ENCODE measurements around the gene MXRA5. TPM values are rescaled to one million over a fixed set of nuclear protein-coding genes. Genes with fewer than 3 reads are reported as not detected.
"Not testable (repeated sequence)": the region's sequence is repeated elsewhere in the genome, so short reads cannot be mapped to it uniquely, and the experiment has no call there.

MXRA5 gene
- total RNA-seq, 1 experiment from 2014 or later = not detected

DNA sequence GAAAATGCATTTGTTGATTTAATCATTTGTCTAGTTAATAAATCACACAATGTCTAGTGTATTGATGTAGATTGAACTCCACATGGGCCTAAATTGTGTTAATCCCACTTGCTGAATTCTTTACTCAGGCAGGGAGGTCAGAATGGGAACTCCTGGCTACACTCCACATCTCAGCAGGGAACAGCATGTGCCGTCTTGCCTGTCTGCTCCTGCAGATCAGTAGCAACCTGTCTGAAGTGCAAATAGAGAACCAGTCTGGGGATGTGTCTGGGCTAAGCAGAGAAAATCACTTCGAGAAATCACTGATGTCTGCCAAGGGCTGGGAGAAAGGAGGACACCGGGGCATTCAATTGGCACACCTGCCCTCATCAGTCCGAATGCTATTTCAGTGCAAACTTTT is 16.5 kb upstream of the MXRA5 start:
- Histone ChIP-seq H3K4me2 (ENCODE audit: low read length) (no peak overlapping the region), H3K27ac (ENCODE audit: low read length) (no peak overlapping the region), H4K20me1 (ENCODE audit: low read length) (no peaks in the 10 kb centered on the region), H3K27me3 (ENCODE audit: low read length) (no peaks in the 10 kb centered on the region), H3K9ac (ENCODE audit: low read length) (no peak overlapping the region), H3K9me2 (replicated peaks; ENCODE audit: low read length) (no peaks in the 10 kb centered on the region), H3K4me3 (ENCODE audit: low read length) (no peak overlapping the region), H2AFZ (ENCODE audit: low read length) (no peak overlapping the region), H3K79me2 (ENCODE audit: low read length) (no peaks in the 10 kb centered on the region), H3K9me3 (ENCODE audit: low read length) (no peaks in the 10 kb centered on the region), H3F3A (ENCODE audit: low read length, unreplicated experiment) (no peaks in the 10 kb centered on the region), H3K36me3 (ENCODE audit: low read depth, low read length) (no peaks in the 10 kb centered on the region), H3K4me1 (ENCODE audit: insufficient read depth, low read length) (no peaks in the 10 kb centered on the region)
- no TSS peak for BruUV-seq (replicated peaks)
- ChIA-PET CTCF (no interaction called here), POLR2A (ENCODE audit: unreplicated experiment) (no interaction called here)
- DNase-seq = no peak
- TF ChIP-seq EZH2phosphoT487 (IDR thresholded peaks at IDR 0.05; ENCODE audit: borderline replicate concordance, low read length) = no peak
- TF ChIP-seq EZH2 (IDR thresholded peaks at IDR 0.05; ENCODE audit: low read length, unreplicated experiment) = no peak
- TF ChIP-seq, protein P1, sequence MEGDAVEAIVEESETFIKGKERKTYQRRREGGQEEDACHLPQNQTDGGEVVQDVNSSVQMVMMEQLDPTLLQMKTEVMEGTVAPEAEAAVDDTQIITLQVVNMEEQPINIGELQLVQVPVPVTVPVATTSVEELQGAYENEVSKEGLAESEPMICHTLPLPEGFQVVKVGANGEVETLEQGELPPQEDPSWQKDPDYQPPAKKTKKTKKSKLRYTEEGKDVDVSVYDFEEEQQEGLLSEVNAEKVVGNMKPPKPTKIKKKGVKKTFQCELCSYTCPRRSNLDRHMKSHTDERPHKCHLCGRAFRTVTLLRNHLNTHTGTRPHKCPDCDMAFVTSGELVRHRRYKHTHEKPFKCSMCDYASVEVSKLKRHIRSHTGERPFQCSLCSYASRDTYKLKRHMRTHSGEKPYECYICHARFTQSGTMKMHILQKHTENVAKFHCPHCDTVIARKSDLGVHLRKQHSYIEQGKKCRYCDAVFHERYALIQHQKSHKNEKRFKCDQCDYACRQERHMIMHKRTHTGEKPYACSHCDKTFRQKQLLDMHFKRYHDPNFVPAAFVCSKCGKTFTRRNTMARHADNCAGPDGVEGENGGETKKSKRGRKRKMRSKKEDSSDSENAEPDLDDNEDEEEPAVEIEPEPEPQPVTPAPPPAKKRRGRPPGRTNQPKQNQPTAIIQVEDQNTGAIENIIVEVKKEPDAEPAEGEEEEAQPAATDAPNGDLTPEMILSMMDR (conservative IDR thresholded peaks at IDR 0.05; ENCODE audit: low read depth, low read length) = no peak
- ATAC-seq = no peak
- intact Hi-C loops (cut with micrococcal nuclease) = no loop called here

DNA sequence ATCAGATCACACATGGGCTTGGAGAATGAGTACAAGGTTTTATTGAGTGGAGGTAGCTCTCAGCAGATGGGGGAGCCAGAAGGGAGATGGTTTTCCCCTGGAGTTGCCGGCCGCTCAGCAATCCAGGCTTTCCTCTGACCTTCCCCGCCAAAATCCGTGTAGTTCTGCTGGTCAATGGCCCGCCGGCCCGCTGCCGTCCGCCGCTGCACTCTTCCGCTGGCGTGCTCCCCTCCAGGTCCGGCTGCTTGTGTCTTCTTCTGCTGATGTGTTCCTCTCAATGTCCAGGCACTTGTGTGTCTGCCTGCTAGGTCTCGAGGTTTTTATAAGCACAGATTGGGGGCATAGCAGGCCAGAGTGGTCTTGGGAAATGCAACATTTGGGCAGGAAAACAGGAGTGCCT is 14.4 kb upstream of the MXRA5 start:
- H3K27ac ChIP-seq (ENCODE audit: low read length) = no peak overlapping the region
- H3K9ac ChIP-seq (ENCODE audit: low read length) = no peak overlapping the region
- DNase-seq (no peak), ATAC-seq (no peak)
- ChIA-PET POLR2A (ENCODE audit: unreplicated experiment) (no interaction called here), CTCF (no interaction called here)
- BruUV-seq (replicated peaks) = no TSS peak
- intact Hi-C loops (cut with micrococcal nuclease) = no loop called here
- no peaks in the 10 kb centered on the region for H3K36me3 ChIP-seq (ENCODE audit: low read depth, low read length)
- TF ChIP-seq, protein P1 (conservative IDR thresholded peaks at IDR 0.05; ENCODE audit: low read depth, low read length) = no peak
- TF ChIP-seq EZH2 (IDR thresholded peaks at IDR 0.05; ENCODE audit: low read length, unreplicated experiment) = no peak
- TF ChIP-seq EZH2phosphoT487 (IDR thresholded peaks at IDR 0.05; ENCODE audit: borderline replicate concordance, low read length) = no peak
- no peaks in the 10 kb centered on the region for H3K9me2 ChIP-seq (replicated peaks; ENCODE audit: low read length)
- H3K4me1 ChIP-seq (ENCODE audit: insufficient read depth, low read length) = no peaks in the 10 kb centered on the region
- no peaks in the 10 kb centered on the region for H3K9me3 ChIP-seq (ENCODE audit: low read length)
- no peaks in the 10 kb centered on the region for H3K27me3 ChIP-seq (ENCODE audit: low read length)
- H3K4me2 ChIP-seq (ENCODE audit: low read length) = no peak overlapping the region
- H3K4me3 ChIP-seq (ENCODE audit: low read length) = no peak overlapping the region
- no peak overlapping the region for H2AFZ ChIP-seq (ENCODE audit: low read length)
- H3K79me2 ChIP-seq (ENCODE audit: low read length) = no peaks in the 10 kb centered on the region
- H3F3A ChIP-seq (ENCODE audit: low read length, unreplicated experiment) = no peaks in the 10 kb centered on the region
- no peaks in the 10 kb centered on the region for H4K20me1 ChIP-seq (ENCODE audit: low read length)

DNA sequence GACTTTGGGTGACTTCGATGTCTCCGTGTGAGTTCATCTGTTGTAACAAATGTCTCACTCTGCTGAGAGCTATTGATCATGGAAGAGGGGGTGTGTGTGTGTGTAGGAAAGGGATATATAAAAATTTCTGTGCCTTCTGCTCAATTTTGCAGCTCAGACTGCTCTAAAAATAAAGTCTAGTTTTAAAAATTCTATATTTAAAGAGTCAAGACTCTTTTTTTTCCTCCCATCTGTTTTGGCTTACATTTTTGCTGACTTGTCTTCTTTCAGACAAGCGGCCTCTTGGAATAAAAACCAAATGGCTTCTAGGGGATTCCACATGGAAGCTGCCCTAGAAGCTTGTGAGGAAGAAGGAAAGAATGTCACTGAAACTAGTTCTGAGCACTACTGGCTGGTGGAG is 6.3 kb upstream of the MXRA5 start:
- intact Hi-C loops (cut with micrococcal nuclease); H3K9ac ChIP-seq (ENCODE audit: low read length); H3K9me2 ChIP-seq (replicated peaks; ENCODE audit: low read length); CTCF ChIA-PET; H3F3A ChIP-seq (ENCODE audit: low read length, unreplicated experiment); BruUV-seq (replicated peaks); H3K4me3 ChIP-seq (ENCODE audit: low read length); DNase-seq; H3K36me3 ChIP-seq (ENCODE audit: low read depth, low read length); H3K4me2 ChIP-seq (ENCODE audit: low read length); H3K27ac ChIP-seq (ENCODE audit: low read length); H3K79me2 ChIP-seq (ENCODE audit: low read length); H2AFZ ChIP-seq (ENCODE audit: low read length); H4K20me1 ChIP-seq (ENCODE audit: low read length); H3K4me1 ChIP-seq (ENCODE audit: insufficient read depth, low read length); ATAC-seq; H3K9me3 ChIP-seq (ENCODE audit: low read length); POLR2A ChIA-PET (ENCODE audit: unreplicated experiment): not testable (repeated sequence)
- peaks cover 23% of the 10 kb centered on the region for H3K27me3 ChIP-seq (ENCODE audit: low read length)
